Mucosa of descending colon (tissue), 3 donors: ENCODE results near the gene SASS6. TPM values are rescaled to one million over a fixed set of nuclear protein-coding genes. Genes with fewer than 3 reads are reported as not detected.

Experiments
- ATAC-seq: fragments of 200-7000 bp; cut with Tn5 transposase; one replicate; pipeline ENCODE4 v1.9.1; 2020; ENCODE audit warnings: mild to moderate bottlenecking, moderate library complexity
- DNase-seq, 3 donors: peaks; one replicate each; pipeline ENCODE4 v3.0.0-alpha.2; 2020
- H3K36me3 ChIP-seq: fragments of 200-600 bp; one replicate; pipeline ENCODE4 v1.8.0; 2021; ENCODE audit warnings: low read depth, mild to moderate bottlenecking
- H3K4me1 ChIP-seq: fragments of 200-600 bp; one replicate; pipeline ENCODE4 v1.8.0; 2021; ENCODE audit warnings: low read depth, mild to moderate bottlenecking
- H3K4me3 ChIP-seq: fragments of 200-600 bp; one replicate; pipeline ENCODE4 v1.8.0; 2021; ENCODE audit warnings: mild to moderate bottlenecking
- H3K9me3 ChIP-seq: fragments of 200-600 bp; one replicate; pipeline ENCODE4 v1.8.0; 2021; ENCODE audit warnings: mild to moderate bottlenecking
- CTCF ChIP-seq: fragments of 200-600 bp; IDR thresholded peaks from one replicate; pipeline ENCODE4 v1.8.0; 2022; ENCODE audit warnings: antibody characterized with exemption, mild to moderate bottlenecking
- intact Hi-C, 2 donors: fragments of 100-400 bp; cut with DNase I in 1 of 2; cut with micrococcal nuclease in 1 of 2; formaldehyde crosslinking; loops; one replicate each; pipeline versions ENCODE4 v1.11.0 to v1.11.1; 2022; cut with DNase I, micrococcal nuclease
- total RNA-seq, 3 donors: library from RNA; stranded (reverse); fragmentation: NEBNext Ultra II Directional in 2 of 3; extraction: Animal tissue kit (Norgen Biotek cat#: 25700) in 2 of 3; gene quantifications; one replicate each; pipeline versions ENCODE4 v1.2.1 to v1.2.4, GENCODE V29; 2021 to 2023
- donor health status: DM: no; HTN: no; CAD: no; lungs with moderate emphysema.
- donor health status: DM: no; HTN: no; CAD: no.
- donor health status: DM: no; HTN: yes; CAD: no.

Gene SASS6
- total RNA-seq, 3 donors from 2014 or later = 2.3 to 4.8 (median 4.4) TPM

- Histone ChIP-seq H3K4me1 (no peaks in the 10 kb centered on the region), H3K4me3 (no peak overlapping the region), H3K36me3 (peaks cover 5% of the 10 kb centered on the region), H3K9me3 (no peaks in the 10 kb centered on the region)
- DNase-seq = no peak
- TF ChIP-seq CTCF = no peak
- intact Hi-C loops = no loop called here
- ATAC-seq = no peak
Observed at GRCh38 chr1:100077531-100077930, 55.2 kb downstream of the SASS6 start.

- ATAC-seq = no peak
- H3K4me1 ChIP-seq = no peaks in the 10 kb centered on the region
- DNase-seq = no peak
- no peak overlapping the region for H3K4me3 ChIP-seq
- intact Hi-C loops = no loop called here
- TF ChIP-seq CTCF = no peak
- no peaks in the 10 kb centered on the region for H3K9me3 ChIP-seq
- H3K36me3 ChIP-seq = peaks cover under 1% of the 10 kb centered on the region
Observed at GRCh38 chr1:100076744-100077143, 56.0 kb downstream of the SASS6 start.

- no peaks in the 10 kb centered on the region for H3K36me3 ChIP-seq
- H3K4me3 ChIP-seq = no peak overlapping the region
- no peaks in the 10 kb centered on the region for H3K4me1 ChIP-seq
- no peak for ATAC-seq
- no peaks in the 10 kb centered on the region for H3K9me3 ChIP-seq
- no peak for DNase-seq
- intact Hi-C loops = no loop called here
- no peak for TF ChIP-seq CTCF
Observed at GRCh38 chr1:100076319-100076718, 56.4 kb downstream of the SASS6 start.

DNA sequence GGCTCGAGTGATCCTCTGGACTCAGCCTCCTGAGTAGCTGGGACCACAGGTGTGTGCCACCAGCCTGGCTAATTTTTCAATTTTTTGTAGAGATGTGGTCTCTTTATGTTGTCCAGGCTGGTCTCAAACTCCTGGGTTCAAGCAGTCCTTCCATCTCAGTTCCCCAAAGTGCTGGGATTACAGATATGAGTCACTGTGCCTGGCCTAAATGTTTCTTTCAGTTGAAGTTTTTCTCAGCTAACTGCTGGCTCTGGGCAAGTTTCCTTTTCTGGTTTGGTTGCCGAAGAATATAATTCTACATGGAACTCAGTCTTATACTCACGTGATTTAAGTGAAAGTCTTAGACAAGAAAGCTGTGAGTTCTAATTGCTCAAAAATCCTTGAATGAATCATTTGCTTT, 57.0 kb downstream of the SASS6 start:
- no peak for DNase-seq
- no peak for TF ChIP-seq CTCF
- peak; percentile 20 for ATAC-seq
- Histone ChIP-seq H3K4me3 (no peak overlapping the region), H3K36me3 (no peaks in the 10 kb centered on the region), H3K9me3 (no peaks in the 10 kb centered on the region), H3K4me1 (no peaks in the 10 kb centered on the region)
- intact Hi-C loops = no loop called here

DNA sequence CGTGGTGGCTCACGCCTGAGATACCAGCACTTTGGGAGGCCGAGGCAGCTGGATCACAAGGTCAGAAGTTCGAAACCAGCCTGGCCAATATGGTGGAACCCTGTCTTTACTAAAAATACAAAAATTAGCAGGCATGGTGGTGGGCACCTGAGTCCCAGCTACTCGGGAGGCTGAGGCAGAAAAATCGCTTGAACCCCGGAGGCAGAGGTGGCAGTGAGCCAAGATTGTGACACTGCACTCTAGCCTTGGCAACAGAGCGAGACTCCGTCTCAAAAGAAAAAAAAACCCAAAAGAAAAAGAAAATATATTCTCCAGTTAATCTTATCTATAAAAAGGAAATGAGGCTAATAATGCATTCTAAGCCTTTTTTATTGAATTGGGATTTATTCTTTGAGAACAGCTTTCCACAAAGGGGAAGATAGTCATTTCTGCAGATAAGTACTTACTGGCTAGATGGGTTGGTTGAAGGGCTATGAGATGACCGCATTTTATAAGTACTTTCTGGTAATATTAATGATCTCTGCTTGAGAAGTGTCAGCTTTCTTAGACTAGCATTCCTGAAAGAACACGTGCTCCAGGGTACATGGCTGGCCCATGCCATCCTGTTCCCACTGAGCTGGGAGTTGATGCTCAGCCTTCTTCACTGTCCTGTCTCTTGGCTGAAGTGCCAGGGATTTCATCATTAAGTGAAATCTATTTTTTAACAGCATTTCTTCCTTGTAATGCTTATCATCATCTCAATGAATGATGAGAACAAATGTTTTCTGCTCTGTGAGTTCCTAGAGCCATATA, 57.9 kb downstream of the SASS6 start:
- Histone ChIP-seq H3K4me1 (no peaks in the 10 kb centered on the region), H3K36me3 (no peaks in the 10 kb centered on the region), H3K9me3 (no peaks in the 10 kb centered on the region), H3K4me3 (no peak overlapping the region)
- ATAC-seq (no peak), DNase-seq (no peak)
- TF ChIP-seq CTCF = no peak
- intact Hi-C loops = no loop called here

DNA sequence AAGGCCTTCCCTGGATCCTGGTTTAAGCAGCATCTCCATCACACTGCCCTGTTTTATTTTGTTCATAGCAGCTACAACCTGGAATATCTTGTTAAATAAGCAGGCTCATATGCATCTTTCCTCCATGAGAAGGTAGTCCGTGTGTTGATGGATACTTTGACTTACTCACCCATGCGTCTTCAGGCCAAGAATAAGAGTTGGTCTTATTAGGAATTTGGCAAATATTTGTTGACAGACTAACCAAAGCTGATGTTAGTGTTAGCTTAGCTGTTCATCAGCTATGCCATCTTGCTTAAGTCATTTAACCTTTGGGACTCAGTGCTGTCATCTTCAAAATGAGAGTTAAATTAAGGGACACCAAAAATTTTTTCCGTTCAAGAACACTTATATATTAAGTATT, 59.2 kb downstream of the SASS6 start:
- no peak for ATAC-seq
- Histone ChIP-seq H3K9me3 (no peaks in the 10 kb centered on the region), H3K36me3 (peaks cover 5% of the 10 kb centered on the region), H3K4me1 (no peaks in the 10 kb centered on the region), H3K4me3 (no peak overlapping the region)
- intact Hi-C loops = no loop called here
- no peak for DNase-seq
- TF ChIP-seq CTCF = no peak
